SK-N-MC (cell line): Measurements from ENCODE around the gene ZNF705A.
"Not testable (repeated sequence)": the region's sequence is repeated elsewhere in the genome, so short reads cannot be mapped to it uniquely, and the experiment has no call there.

Source experiments
- EZH2 ChIP-seq: fragments of 200-600 bp; sonication (generic); IDR thresholded peaks from one replicate; pipeline ENCODE4 v1.6.1; 2017; ENCODE audit warnings: antibody characterized with exemption
- FOXP2 ChIP-seq: optimal IDR thresholded peaks from 2 replicates; pipeline ENCODE3; 2011; ENCODE audit warnings: mild to moderate bottlenecking, moderate library complexity; ENCODE audit not compliant: insufficient read depth; ENCODE audit errors: extremely low read length, control extremely low read depth
- POLR2AphosphoS5 ChIP-seq: IDR thresholded peaks from 2 replicates; pipeline ENCODE4 v1.6.1; 2012; ENCODE audit warnings: mild to moderate bottlenecking, low read depth, low read length, borderline replicate concordance

GRCh38 chr12:8227732-8228077, 70.9 kb downstream of the ZNF705A start:
- TF ChIP-seq POLR2AphosphoS5, EZH2, FOXP2: not testable (repeated sequence)
